KMS-11 (cell line): ENCODE data around the gene ZNF526.

ENCODE experiments used
- H2AFZ ChIP-seq: fragments of 200-600 bp; sonication (generic); 2 replicates; pipeline ENCODE4 v1.6.1; 2016; ENCODE audit warnings: antibody characterized with exemption, mixed run types, low read depth
- H3K27ac ChIP-seq: fragments of 200-600 bp; sonication (generic); 2 replicates; pipeline ENCODE4 v1.6.1; 2016; ENCODE audit warnings: mild to moderate bottlenecking, mixed run types
- H3K27me3 ChIP-seq: fragments of 200-600 bp; sonication (generic); 2 replicates; pipeline ENCODE4 v1.6.1; 2017; ENCODE audit warnings: mild to moderate bottlenecking, low read depth, mixed run types, moderate library complexity; ENCODE audit not compliant: insufficient read depth
- H3K36me3 ChIP-seq: fragments of 200-600 bp; sonication (generic); 2 replicates; pipeline ENCODE4 v1.6.1; 2017; ENCODE audit warnings: mild to moderate bottlenecking, mixed run types; ENCODE audit not compliant: insufficient read depth
- H3K4me1 ChIP-seq: fragments of 200-600 bp; sonication (generic); 2 replicates; pipeline ENCODE4 v1.6.1; 2016; ENCODE audit warnings: mild to moderate bottlenecking, low read depth, mixed run types; ENCODE audit not compliant: poor library complexity, severe bottlenecking
- H3K4me2 ChIP-seq: fragments of 200-600 bp; sonication (generic); 2 replicates; pipeline ENCODE4 v1.7.0; 2016; ENCODE audit warnings: mild to moderate bottlenecking, mixed run types
- H3K4me3 ChIP-seq: fragments of 200-600 bp; sonication (generic); IDR thresholded peaks from 2 replicates; pipeline ENCODE4 v1.6.1; 2017; ENCODE audit warnings: low read depth, low read length, mixed read lengths; ENCODE audit not compliant: insufficient read depth
- H3K79me2 ChIP-seq: fragments of 200-600 bp; sonication (generic); 2 replicates; pipeline ENCODE4 v1.6.1; 2016; ENCODE audit warnings: low read depth, mixed run types; ENCODE audit not compliant: insufficient read depth
- H3K9ac ChIP-seq: fragments of 200-600 bp; sonication (generic); 2 replicates; pipeline ENCODE4 v1.6.1; 2016; ENCODE audit warnings: mild to moderate bottlenecking, mixed run types
- H4K20me1 ChIP-seq: fragments of 200-600 bp; sonication (generic); 2 replicates; pipeline ENCODE4 v1.6.1; 2016; ENCODE audit warnings: mild to moderate bottlenecking, mixed run types; ENCODE audit not compliant: insufficient read depth
- CTCF ChIP-seq: fragments of 200-600 bp; sonication (generic); conservative IDR thresholded peaks from 2 replicates; pipeline ENCODE4 v1.6.1; 2017; ENCODE audit warnings: low read depth, mild to moderate bottlenecking, antibody characterized with exemption, low read length, moderate library complexity, mixed read lengths

Gene ZNF526

GRCh38 chr19:42228641-42229040, 8.5 kb downstream of the ZNF526 start:
- H3K4me2 ChIP-seq: no peak overlapping the region
- no peak overlapping the region for H3K4me3 ChIP-seq
- H3K36me3 ChIP-seq: peaks cover 6% of the 10 kb centered on the region; the same call in 1 of the 2 replicates
- H3K27me3 ChIP-seq: no peaks in the 10 kb centered on the region
- H3K4me1 ChIP-seq: no peaks in the 10 kb centered on the region
- H3K27ac ChIP-seq: no peak overlapping the region
- no peak for TF ChIP-seq CTCF
- no peaks in the 10 kb centered on the region; the same call in 1 of the 2 replicates for H3K79me2 ChIP-seq
- H4K20me1 ChIP-seq: no peaks in the 10 kb centered on the region
- no peak overlapping the region for H2AFZ ChIP-seq
- H3K9ac ChIP-seq: no peak overlapping the region

- no peak overlapping the region for H3K4me2 ChIP-seq
- H2AFZ ChIP-seq: no peak overlapping the region
- no peaks in the 10 kb centered on the region for H3K4me1 ChIP-seq
- H3K27ac ChIP-seq: no peak overlapping the region
- no peak for TF ChIP-seq CTCF
- H4K20me1 ChIP-seq: no peaks in the 10 kb centered on the region
- peaks cover 6% of the 10 kb centered on the region; the same call in 1 of the 2 replicates for H3K36me3 ChIP-seq
- no peaks in the 10 kb centered on the region for H3K27me3 ChIP-seq
- H3K79me2 ChIP-seq: no peaks in the 10 kb centered on the region; the same call in 1 of the 2 replicates
- no peak overlapping the region for H3K9ac ChIP-seq
- H3K4me3 ChIP-seq: no peak overlapping the region
Measured at GRCh38 chr19:42229301-42229854, 9.3 kb downstream of the ZNF526 start.

GRCh38 chr19:42229855-42230351, 9.8 kb downstream of the ZNF526 start:
- TF ChIP-seq CTCF: no peak
- Histone ChIP-seq H3K4me1 (no peaks in the 10 kb centered on the region), H4K20me1 (no peaks in the 10 kb centered on the region), H2AFZ (no peak overlapping the region), H3K36me3 (peaks cover 6% of the 10 kb centered on the region; the same call in 1 of the 2 replicates), H3K4me2 (no peak overlapping the region), H3K79me2 (no peaks in the 10 kb centered on the region; the same call in 1 of the 2 replicates), H3K27me3 (no peaks in the 10 kb centered on the region), H3K9ac (no peak overlapping the region), H3K27ac (no peak overlapping the region), H3K4me3 (no peak overlapping the region)

DNA sequence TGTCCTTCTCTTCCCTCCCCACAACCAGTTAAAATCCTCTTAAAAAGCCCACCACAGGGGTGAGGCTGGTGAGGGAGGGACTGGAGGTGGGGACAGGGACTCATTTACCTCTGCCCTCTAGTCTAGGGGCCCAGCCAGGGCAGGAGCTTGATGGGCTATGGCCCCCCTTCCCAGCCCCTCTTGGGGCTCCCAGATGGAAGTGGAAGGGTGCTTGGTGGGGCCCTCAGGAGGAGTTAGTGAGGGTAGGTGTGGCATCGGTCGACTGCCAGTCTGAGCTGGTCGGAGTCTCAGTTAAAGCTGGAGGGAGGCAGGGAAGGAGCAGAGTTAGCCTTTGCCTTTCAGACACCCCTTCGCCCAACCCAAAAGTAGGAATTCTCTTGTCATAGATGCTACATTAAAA, 10.5 kb downstream of the ZNF526 start:
- no peaks in the 10 kb centered on the region; the same call in 1 of the 2 replicates for H3K79me2 ChIP-seq
- no peaks in the 10 kb centered on the region for H3K27me3 ChIP-seq
- H3K4me1 ChIP-seq: no peaks in the 10 kb centered on the region
- H4K20me1 ChIP-seq: no peaks in the 10 kb centered on the region
- H3K27ac ChIP-seq: no peak overlapping the region
- H3K9ac ChIP-seq: no peak overlapping the region
- H2AFZ ChIP-seq: no peak overlapping the region
- H3K36me3 ChIP-seq: peaks cover 6% of the 10 kb centered on the region; the same call in 1 of the 2 replicates
- TF ChIP-seq CTCF: no peak
- H3K4me3 ChIP-seq: no peak overlapping the region
- H3K4me2 ChIP-seq: no peak overlapping the region
